Measurements from ENCODE around the gene ME3. TPM values are rescaled to one million over a fixed set of nuclear protein-coding genes. Genes with fewer than 3 reads are reported as not detected.

The ME3 gene
- total RNA-seq, 1 donor from 2014 or later = 28.5 TPM

DNA sequence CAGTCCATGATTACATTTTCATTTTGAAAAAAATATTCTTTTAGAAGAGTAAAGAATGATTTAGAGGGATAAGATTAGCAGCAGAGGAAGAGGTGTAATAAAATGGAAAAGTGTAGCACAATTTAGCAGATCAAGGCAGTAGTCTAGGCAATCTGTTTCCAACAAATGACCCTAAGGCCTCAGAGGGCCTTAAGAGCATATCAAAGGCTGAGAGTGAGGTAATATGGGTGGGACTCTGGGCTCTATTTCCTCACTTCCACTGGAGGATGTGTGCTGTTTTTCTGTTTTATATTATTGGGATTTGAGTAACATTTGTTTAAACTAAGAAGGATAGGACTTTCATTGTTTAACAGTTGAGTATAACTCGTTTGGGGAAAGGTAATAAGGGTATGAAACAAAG is 269.0 kb downstream of the ME3 start:
- H3K36me3 ChIP-seq = no peaks in the 10 kb centered on the region
- no peaks in the 10 kb centered on the region for H3K9me3 ChIP-seq
- no peaks in the 10 kb centered on the region for H3K27me3 ChIP-seq
- no peak overlapping the region for H3K27ac ChIP-seq
- TF ChIP-seq POLR2AphosphoS5 (IDR thresholded peaks at IDR 0.05; ENCODE audit: insufficient read depth in 1 of 2, low read depth in 1 of 2) (no peak), POLR2A (IDR thresholded peaks at IDR 0.05) (no peak)
- TF ChIP-seq, protein P1, sequence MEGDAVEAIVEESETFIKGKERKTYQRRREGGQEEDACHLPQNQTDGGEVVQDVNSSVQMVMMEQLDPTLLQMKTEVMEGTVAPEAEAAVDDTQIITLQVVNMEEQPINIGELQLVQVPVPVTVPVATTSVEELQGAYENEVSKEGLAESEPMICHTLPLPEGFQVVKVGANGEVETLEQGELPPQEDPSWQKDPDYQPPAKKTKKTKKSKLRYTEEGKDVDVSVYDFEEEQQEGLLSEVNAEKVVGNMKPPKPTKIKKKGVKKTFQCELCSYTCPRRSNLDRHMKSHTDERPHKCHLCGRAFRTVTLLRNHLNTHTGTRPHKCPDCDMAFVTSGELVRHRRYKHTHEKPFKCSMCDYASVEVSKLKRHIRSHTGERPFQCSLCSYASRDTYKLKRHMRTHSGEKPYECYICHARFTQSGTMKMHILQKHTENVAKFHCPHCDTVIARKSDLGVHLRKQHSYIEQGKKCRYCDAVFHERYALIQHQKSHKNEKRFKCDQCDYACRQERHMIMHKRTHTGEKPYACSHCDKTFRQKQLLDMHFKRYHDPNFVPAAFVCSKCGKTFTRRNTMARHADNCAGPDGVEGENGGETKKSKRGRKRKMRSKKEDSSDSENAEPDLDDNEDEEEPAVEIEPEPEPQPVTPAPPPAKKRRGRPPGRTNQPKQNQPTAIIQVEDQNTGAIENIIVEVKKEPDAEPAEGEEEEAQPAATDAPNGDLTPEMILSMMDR (IDR thresholded peaks at IDR 0.05) = no peak
- H3K4me3 ChIP-seq = no peak overlapping the region
- intact Hi-C loops (cut with DNase I) = no loop called here
- no peaks in the 10 kb centered on the region for H3K4me1 ChIP-seq
- no peak for DNase-seq (ENCODE audit: extremely low spot score in 2 of 2)

DNA sequence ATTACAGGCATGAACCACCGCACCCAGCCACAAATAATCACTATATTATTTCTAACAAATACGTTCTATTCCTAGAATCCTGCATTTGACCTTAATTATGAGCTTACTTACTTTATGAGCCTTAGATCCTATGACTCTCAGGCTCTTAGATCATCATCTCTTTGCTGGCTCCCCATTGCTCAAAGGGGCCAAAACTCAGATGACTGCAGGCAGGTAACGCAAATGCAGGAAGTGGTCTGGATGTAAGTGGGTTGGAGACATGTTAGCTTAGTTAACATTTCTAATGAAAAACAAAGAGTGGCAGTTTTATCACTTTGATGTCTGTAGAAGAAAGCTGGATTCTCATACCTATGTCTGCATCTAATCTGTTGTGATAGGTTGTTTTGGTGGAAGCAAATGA is 274.3 kb downstream of the ME3 start:
- DNase-seq (ENCODE audit: extremely low spot score in 2 of 2) = no peak
- intact Hi-C loops (cut with DNase I) = no loop called here
- TF ChIP-seq, protein P1 (IDR thresholded peaks at IDR 0.05) = no peak
- TF ChIP-seq POLR2AphosphoS5 (IDR thresholded peaks at IDR 0.05; ENCODE audit: insufficient read depth in 1 of 2, low read depth in 1 of 2) = no peak
- no peak for TF ChIP-seq POLR2A (IDR thresholded peaks at IDR 0.05)
- Histone ChIP-seq H3K36me3 (no peaks in the 10 kb centered on the region), H3K27me3 (no peaks in the 10 kb centered on the region), H3K4me3 (no peak overlapping the region), H3K9me3 (no peaks in the 10 kb centered on the region), H3K4me1 (no peaks in the 10 kb centered on the region), H3K27ac (no peak overlapping the region)

DNA sequence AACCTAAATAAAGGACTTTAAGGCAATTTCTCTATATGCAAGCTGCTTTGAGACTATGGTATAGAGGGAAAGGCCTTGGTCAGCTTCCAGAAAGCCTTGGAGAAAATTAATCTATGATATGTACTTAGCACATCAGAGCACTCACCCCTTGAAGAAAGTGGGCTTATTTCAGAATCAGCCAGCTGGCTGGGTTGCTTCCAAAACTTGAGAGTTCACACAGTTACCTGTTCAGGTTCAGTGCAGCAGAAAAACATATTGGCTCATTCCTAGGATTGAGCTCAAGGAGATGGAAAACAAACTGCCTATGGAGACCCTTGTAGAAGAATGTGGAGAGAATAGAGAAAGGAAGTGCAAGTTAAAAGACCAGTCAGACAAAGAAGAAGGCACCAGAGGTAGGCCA is 275.1 kb downstream of the ME3 start:
- no peak for DNase-seq (ENCODE audit: extremely low spot score in 2 of 2)
- H3K36me3 ChIP-seq = no peaks in the 10 kb centered on the region
- H3K27me3 ChIP-seq = no peaks in the 10 kb centered on the region
- H3K27ac ChIP-seq = no peak overlapping the region
- TF ChIP-seq, protein P1 (IDR thresholded peaks at IDR 0.05) = no peak
- TF ChIP-seq POLR2AphosphoS5 (IDR thresholded peaks at IDR 0.05; ENCODE audit: insufficient read depth in 1 of 2, low read depth in 1 of 2) (no peak), POLR2A (IDR thresholded peaks at IDR 0.05) (no peak)
- H3K4me3 ChIP-seq = no peak overlapping the region
- H3K9me3 ChIP-seq = no peaks in the 10 kb centered on the region
- no peaks in the 10 kb centered on the region for H3K4me1 ChIP-seq
- intact Hi-C loops (cut with DNase I) = no loop called here

DNA sequence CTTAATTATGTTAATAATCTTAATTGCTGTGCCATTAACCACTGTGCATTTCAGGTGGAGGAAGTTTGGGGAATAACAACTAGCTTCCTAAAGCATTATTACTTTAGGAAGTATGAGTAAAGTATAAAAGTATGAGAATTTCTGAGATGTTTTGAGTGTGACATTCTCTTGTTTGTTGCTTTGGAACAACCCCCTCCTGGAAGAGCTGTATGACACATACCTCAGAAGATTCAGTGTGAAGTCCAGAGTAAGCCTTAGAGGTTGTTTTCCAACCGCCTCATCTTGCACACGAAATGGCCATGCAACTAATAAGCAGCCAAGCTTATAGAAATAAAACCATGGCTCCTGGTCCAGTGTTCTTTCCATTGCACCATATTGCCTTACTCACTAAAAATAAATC is 276.0 kb downstream of the ME3 start:
- no peak for TF ChIP-seq POLR2AphosphoS5 (IDR thresholded peaks at IDR 0.05; ENCODE audit: insufficient read depth in 1 of 2, low read depth in 1 of 2)
- TF ChIP-seq POLR2A (IDR thresholded peaks at IDR 0.05) = no peak
- TF ChIP-seq, protein P1 (IDR thresholded peaks at IDR 0.05) = no peak
- H3K4me3 ChIP-seq = no peak overlapping the region
- intact Hi-C loops (cut with DNase I) = no loop called here
- no peaks in the 10 kb centered on the region for H3K27me3 ChIP-seq
- no peaks in the 10 kb centered on the region for H3K9me3 ChIP-seq
- no peak overlapping the region for H3K27ac ChIP-seq
- no peaks in the 10 kb centered on the region for H3K4me1 ChIP-seq
- no peaks in the 10 kb centered on the region for H3K36me3 ChIP-seq
- no peak for DNase-seq (ENCODE audit: extremely low spot score in 2 of 2)

DNA sequence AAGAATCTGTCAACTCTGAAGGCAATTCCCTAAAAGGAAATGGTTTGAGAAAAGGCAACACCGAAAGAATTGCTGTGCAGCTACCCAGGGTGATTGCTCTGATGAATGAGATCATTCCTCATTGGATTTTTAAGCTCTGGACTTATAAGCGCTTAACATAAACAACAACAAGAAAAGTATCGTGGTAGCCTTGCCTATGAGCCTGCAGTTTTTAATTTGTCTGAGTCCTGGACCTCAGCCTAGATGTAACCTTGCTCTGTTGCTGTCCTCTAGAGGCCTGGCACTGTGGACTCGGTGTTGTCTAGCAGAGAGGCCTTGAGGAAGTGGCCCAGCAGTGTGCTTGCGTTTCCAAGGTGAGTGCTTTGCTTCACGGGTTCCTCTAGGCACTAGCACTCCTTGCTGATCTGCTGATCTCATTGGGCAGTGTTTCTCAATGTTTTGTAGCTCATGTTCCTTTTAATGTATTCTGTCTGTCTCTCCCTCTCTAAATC is 277.3 kb downstream of the ME3 start:
- H3K4me3 ChIP-seq = no peak overlapping the region
- intact Hi-C loops (cut with DNase I) = no loop called here
- H3K27me3 ChIP-seq = no peaks in the 10 kb centered on the region
- no peaks in the 10 kb centered on the region for H3K4me1 ChIP-seq
- no peak for DNase-seq (ENCODE audit: extremely low spot score in 2 of 2)
- H3K27ac ChIP-seq = no peak overlapping the region
- no peaks in the 10 kb centered on the region for H3K9me3 ChIP-seq
- TF ChIP-seq POLR2AphosphoS5 (IDR thresholded peaks at IDR 0.05; ENCODE audit: insufficient read depth in 1 of 2, low read depth in 1 of 2) = no peak
- TF ChIP-seq, protein P1 (IDR thresholded peaks at IDR 0.05) = no peak
- TF ChIP-seq POLR2A (IDR thresholded peaks at IDR 0.05) = no peak
- H3K36me3 ChIP-seq = no peaks in the 10 kb centered on the region

Other genes with a start within 250 kb of the ME3 start
- 40.3 TPM for gene PRSS23, start 127.9 kb upstream of the ME3 start, total RNA-seq

Measured in vagina (tissue), 2 donors.